Mesenchymal stem cell (in vitro differentiated cells and primary cell): ENCODE results near the gene SRPK3.

Experiments
- DNase-seq: peaks from one replicate; pipeline ENCODE4 v3.0.0-alpha.2; 2013
- H2AFZ ChIP-seq: one replicate; pipeline ENCODE4 v1.6.1; 2013; ENCODE audit warnings: low read depth, mild to moderate bottlenecking, control low read depth, inconsistent platforms, low read length, moderate library complexity
- H2AK5ac ChIP-seq: 2 replicates; pipeline ENCODE4 v1.6.1; 2013; ENCODE audit warnings: low read length, moderate library complexity, mild to moderate bottlenecking, inconsistent platforms; ENCODE audit not compliant: severe bottlenecking
- H2BK120ac ChIP-seq: one replicate; pipeline ENCODE4 v1.6.1; 2013; ENCODE audit warnings: low read depth, mild to moderate bottlenecking, inconsistent platforms, low read length, moderate library complexity
- H2BK12ac ChIP-seq, 2 experiments: one replicate each; pipeline ENCODE4 v1.6.1; 2013; ENCODE audit warnings: inconsistent platforms in 2 of 2, low read length in 2 of 2, mild to moderate bottlenecking in 2 of 2, moderate library complexity in 2 of 2, control low read depth in 1 of 2
- H2BK15ac ChIP-seq: one replicate; pipeline ENCODE4 v1.6.1; 2013; ENCODE audit warnings: mild to moderate bottlenecking, low read depth, inconsistent platforms; ENCODE audit not compliant: poor library complexity, severe bottlenecking
- H2BK5ac ChIP-seq: 2 replicates; pipeline ENCODE4 v1.6.1; 2013; ENCODE audit warnings: low read depth, mild to moderate bottlenecking, low read length, control low read depth, inconsistent platforms; ENCODE audit not compliant: poor library complexity, severe bottlenecking
- H3K14ac ChIP-seq, 2 experiments: one replicate each; pipeline ENCODE4 v1.6.1; 2013; ENCODE audit warnings: inconsistent platforms in 2 of 2, low read length in 2 of 2, control low read depth in 1 of 2, mild to moderate bottlenecking in 1 of 2, moderate library complexity in 1 of 2
- H3K18ac ChIP-seq, 2 experiments: one replicate each; pipeline ENCODE4 v1.6.1; 2013; ENCODE audit warnings: inconsistent platforms in 2 of 2, low read length in 2 of 2, control low read depth in 1 of 2, low read depth in 1 of 2, mild to moderate bottlenecking in 1 of 2
- H3K23ac ChIP-seq, 2 experiments: one replicate each; pipeline ENCODE4 v1.6.1; 2013; ENCODE audit warnings: inconsistent platforms in 2 of 2, low read length in 2 of 2, mild to moderate bottlenecking in 2 of 2, moderate library complexity in 2 of 2, control low read depth in 1 of 2
- H3K27ac ChIP-seq: 2 replicates; pipeline ENCODE4 v1.5.1; 2013; ENCODE audit warnings: mild to moderate bottlenecking, moderate library complexity, low read length, control low read depth, inconsistent platforms; ENCODE audit not compliant: poor library complexity, severe bottlenecking
- H3K27me3 ChIP-seq, 2 experiments: 2 replicates each; pipeline versions ENCODE4 v1.6.1 to v1.7.0; 2013; ENCODE audit warnings: low read length in 2 of 2, mild to moderate bottlenecking in 2 of 2, moderate library complexity in 2 of 2, control low read depth in 1 of 2, inconsistent platforms in 1 of 2; ENCODE audit not compliant: control insufficient read depth in 1 of 2, insufficient read depth in 1 of 2
- H3K36me3 ChIP-seq, 2 experiments: 2 replicates each; pipeline versions ENCODE4 v1.6.1 to v1.7.0; 2013; ENCODE audit warnings: low read length in 2 of 2, control low read depth in 1 of 2, inconsistent platforms in 1 of 2, low read depth in 1 of 2, mild to moderate bottlenecking in 1 of 2; ENCODE audit not compliant: insufficient read depth in 2 of 2, control insufficient read depth in 1 of 2
- H3K4ac ChIP-seq, 2 experiments: one replicate each; pipeline ENCODE4 v1.6.1; 2013; ENCODE audit warnings: inconsistent platforms in 2 of 2, low read length in 2 of 2, mild to moderate bottlenecking in 2 of 2, moderate library complexity in 2 of 2, control low read depth in 1 of 2, low read depth in 1 of 2
- H3K4me1 ChIP-seq: 2 replicates; pipeline ENCODE4 v1.6.1; 2013; ENCODE audit warnings: low read depth, low read length, control low read depth; ENCODE audit not compliant: control insufficient read depth, insufficient read depth
- H3K4me2 ChIP-seq: 2 replicates; pipeline ENCODE4 v1.6.1; 2013; ENCODE audit warnings: low read length, mild to moderate bottlenecking, inconsistent platforms; ENCODE audit not compliant: poor library complexity, severe bottlenecking
- H3K4me3 ChIP-seq, 2 experiments: 2 replicates each; pipeline versions ENCODE4 v1.5.1 to v1.7.0; 2013; ENCODE audit warnings: low read length in 2 of 2, mild to moderate bottlenecking in 2 of 2, control low read depth in 1 of 2, low read depth in 1 of 2; ENCODE audit not compliant: insufficient read depth in 1 of 2
- H3K79me1 ChIP-seq: replicated peaks from 2 replicates; pipeline ENCODE4 v1.6.1; 2013; ENCODE audit warnings: mild to moderate bottlenecking, control low read depth, low read length, inconsistent platforms; ENCODE audit not compliant: poor library complexity, severe bottlenecking
- H3K9ac ChIP-seq: 2 replicates; pipeline ENCODE4 v1.7.0; 2013; ENCODE audit warnings: mild to moderate bottlenecking, low read length, moderate library complexity
- H3K9me3 ChIP-seq: 2 replicates; pipeline ENCODE4 v1.7.0; 2013; ENCODE audit warnings: mild to moderate bottlenecking, low read length; ENCODE audit not compliant: control insufficient read depth
- H4K8ac ChIP-seq: one replicate; pipeline ENCODE4 v1.6.1; 2013; ENCODE audit warnings: inconsistent platforms, mild to moderate bottlenecking, low read length, moderate library complexity
- H4K91ac ChIP-seq: one replicate; pipeline ENCODE4 v1.6.1; 2013; ENCODE audit warnings: mild to moderate bottlenecking, low read length, inconsistent platforms
- WGBS: methylation state at CpG from one replicate; pipeline ENCODE4 v1.1.7; 2013; ENCODE audit warnings: mixed read lengths; 5-methylcytosine and 5-hydroxymethylcytosine counted together

SRPK3 gene

DNA sequence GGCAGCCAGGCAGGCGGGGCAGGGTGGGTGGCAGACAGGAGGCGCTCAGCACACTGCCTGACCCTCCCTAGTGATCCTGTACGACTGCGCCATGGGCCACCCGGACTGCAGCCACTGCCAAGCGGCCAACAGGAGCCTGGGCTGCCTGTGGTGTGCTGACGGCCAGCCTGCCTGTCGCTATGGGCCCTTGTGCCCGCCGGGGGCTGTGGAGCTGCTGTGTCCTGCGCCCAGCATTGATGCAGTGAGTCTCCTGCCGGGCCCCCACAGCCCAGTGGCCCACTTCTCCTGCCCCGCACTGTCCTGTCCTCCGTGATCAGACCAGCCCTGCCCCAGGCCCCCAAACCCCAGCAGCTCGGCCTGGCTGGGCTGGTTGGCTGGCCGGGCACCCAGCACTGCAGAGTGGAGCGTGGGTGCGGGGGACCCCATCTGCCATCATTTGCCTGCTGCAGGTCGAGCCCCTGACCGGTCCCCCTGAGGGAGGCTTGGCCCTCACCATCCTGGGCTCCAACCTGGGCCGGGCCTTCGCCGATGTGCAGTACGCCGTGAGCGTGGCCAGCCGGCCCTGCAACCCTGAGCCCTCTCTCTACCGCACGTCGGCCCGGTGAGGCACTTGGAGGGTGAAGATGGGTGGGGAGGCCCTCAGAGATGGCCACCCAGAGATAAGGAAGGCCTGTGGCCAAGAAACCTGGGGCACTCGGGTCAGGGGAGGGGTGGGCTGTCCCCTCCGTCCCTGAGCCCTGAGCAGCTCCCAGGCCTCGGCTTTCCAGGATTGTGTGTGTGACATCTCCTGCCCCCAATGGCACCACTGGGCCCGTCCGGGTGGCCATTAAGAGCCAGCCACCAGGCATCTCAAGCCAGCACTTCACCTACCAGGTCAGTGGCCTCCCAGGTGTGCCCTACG lies 9.2 kb upstream of the SRPK3 start:
- Histone ChIP-seq H3K23ac (no peak overlapping the region), H3K4ac (no peak overlapping the region), H3K4me2 (no peak overlapping the region), H2BK15ac (no peak overlapping the region), H4K91ac (no peak overlapping the region), H2BK5ac (no peak overlapping the region), H2AFZ (no peak overlapping the region), H2BK120ac (no peak overlapping the region), H3K79me1 (peaks cover 2% of the 10 kb centered on the region), H2BK12ac (no peak overlapping the region), H3K9me3 (no peaks in the 10 kb centered on the region), H3K27me3 (no peaks in the 10 kb centered on the region), H3K18ac (peak overlapping the region in 1 of 2 experiments; percentile 0), H3K9ac (no peak overlapping the region), H3K14ac (no peak overlapping the region), H3K4me3 (no peak overlapping the region), H3K4me1 (peaks cover 7% of the 10 kb centered on the region), H4K8ac (no peak overlapping the region), H2AK5ac (no peak overlapping the region), H3K36me3 (peaks cover 6 to 96% of the 10 kb centered on the region in 2 experiments), H3K27ac (no peak overlapping the region)
- DNase-seq: no peak
- 88% methylated on average over 17 of the region's 37 CpGs for WGBS

DNA sequence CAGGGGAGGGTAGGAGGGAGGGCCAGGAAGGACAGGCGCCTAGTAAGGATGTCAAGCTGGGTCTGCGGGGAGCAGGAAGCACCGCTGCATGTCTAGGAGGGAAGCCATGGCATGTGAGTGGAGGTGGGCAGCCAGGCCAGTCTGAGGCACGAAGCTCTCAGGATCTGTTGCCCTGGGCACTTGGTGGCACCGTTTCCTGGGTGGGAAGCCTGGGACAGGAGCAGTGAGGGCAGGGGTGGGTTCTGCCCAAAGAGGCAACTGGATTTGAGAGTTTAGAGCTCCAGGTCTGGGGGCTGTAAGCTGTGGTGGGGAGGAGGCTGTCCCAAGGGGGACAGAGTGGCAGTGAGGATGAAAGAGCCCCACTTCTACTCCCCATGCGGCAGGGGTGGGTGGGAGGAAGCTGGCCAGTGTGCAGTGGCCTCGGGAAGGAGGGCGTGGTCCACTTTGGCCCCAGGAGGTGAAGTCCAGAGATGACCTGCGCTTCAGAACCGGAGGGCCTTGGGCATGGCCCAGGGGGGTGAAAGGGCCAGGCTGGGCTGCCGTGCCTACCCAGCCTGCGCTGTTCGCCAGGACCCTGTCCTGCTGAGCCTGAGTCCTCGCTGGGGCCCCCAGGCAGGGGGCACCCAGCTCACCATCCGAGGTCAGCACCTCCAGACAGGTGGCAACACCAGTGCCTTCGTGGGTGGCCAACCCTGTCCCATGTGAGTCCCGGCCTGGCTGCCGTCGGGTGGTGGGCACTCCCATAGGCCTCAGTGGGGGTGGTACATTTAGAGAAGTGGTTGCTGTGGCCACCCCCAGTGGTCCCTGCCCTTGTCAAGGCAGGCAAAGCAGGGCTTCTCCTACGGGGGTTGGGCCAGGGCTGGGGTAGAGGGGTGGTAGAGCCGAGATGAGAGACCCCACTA lies 8.3 kb upstream of the SRPK3 start:
- DNase-seq: no peak
- Histone ChIP-seq H3K4me3 (no peak overlapping the region), H3K4me1 (peaks cover 1% of the 10 kb centered on the region), H2BK12ac (no peak overlapping the region), H3K14ac (no peak overlapping the region), H3K9ac (no peak overlapping the region), H3K79me1 (peaks cover 2% of the 10 kb centered on the region), H3K9me3 (no peaks in the 10 kb centered on the region), H3K23ac (no peak overlapping the region), H2BK120ac (no peak overlapping the region), H4K8ac (no peak overlapping the region), H3K18ac (peak overlapping the region in 1 of 2 experiments; percentile 0), H3K36me3 (peaks cover 6 to 97% of the 10 kb centered on the region in 2 experiments), H3K4me2 (no peak overlapping the region), H2AFZ (no peak overlapping the region), H3K27ac (no peak overlapping the region), H2AK5ac (no peak overlapping the region), H2BK5ac (no peak overlapping the region), H3K4ac (no peak overlapping the region), H2BK15ac (no peak overlapping the region), H3K27me3 (no peaks in the 10 kb centered on the region), H4K91ac (no peak overlapping the region)
- 84% methylated on average over 15 of the region's 21 CpGs for WGBS

DNA sequence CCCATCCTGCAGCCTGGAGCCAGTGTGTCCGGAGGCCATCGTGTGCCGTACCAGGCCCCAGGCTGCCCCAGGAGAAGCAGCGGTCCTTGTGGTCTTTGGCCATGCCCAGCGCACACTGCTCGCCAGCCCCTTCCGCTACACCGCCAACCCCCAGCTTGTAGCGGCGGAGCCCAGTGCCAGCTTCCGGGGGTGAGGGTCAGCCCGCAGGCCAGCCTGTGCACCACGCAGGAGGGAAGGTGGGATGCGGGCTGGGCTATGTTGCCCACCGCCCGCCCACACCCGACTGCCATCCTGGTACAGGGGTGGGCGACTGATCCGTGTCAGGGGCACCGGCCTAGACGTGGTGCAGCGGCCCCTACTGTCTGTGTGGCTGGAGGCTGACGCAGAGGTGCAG lies 7.6 kb upstream of the SRPK3 start:
- Histone ChIP-seq H2BK12ac (no peak overlapping the region), H3K9ac (no peak overlapping the region), H3K4me1 (peaks cover 1% of the 10 kb centered on the region), H3K27ac (no peak overlapping the region), H2BK5ac (no peak overlapping the region), H3K4me2 (no peak overlapping the region), H3K4ac (no peak overlapping the region), H3K79me1 (peaks cover 2% of the 10 kb centered on the region), H4K91ac (no peak overlapping the region), H3K27me3 (no peaks in the 10 kb centered on the region), H3K9me3 (no peaks in the 10 kb centered on the region), H3K18ac (no peak overlapping the region), H2AFZ (no peak overlapping the region), H3K23ac (no peak overlapping the region), H2BK15ac (no peak overlapping the region), H3K14ac (no peak overlapping the region), H3K4me3 (no peak overlapping the region), H2BK120ac (no peak overlapping the region), H4K8ac (no peak overlapping the region), H2AK5ac (no peak overlapping the region), H3K36me3 (peaks cover 6 to 97% of the 10 kb centered on the region in 2 experiments)
- DNase-seq: no peak
- WGBS: 94% methylated on average over 23 of the region's 23 CpGs
